ENCODE measurements around the gene UBL4B.

The UBL4B gene

DNA sequence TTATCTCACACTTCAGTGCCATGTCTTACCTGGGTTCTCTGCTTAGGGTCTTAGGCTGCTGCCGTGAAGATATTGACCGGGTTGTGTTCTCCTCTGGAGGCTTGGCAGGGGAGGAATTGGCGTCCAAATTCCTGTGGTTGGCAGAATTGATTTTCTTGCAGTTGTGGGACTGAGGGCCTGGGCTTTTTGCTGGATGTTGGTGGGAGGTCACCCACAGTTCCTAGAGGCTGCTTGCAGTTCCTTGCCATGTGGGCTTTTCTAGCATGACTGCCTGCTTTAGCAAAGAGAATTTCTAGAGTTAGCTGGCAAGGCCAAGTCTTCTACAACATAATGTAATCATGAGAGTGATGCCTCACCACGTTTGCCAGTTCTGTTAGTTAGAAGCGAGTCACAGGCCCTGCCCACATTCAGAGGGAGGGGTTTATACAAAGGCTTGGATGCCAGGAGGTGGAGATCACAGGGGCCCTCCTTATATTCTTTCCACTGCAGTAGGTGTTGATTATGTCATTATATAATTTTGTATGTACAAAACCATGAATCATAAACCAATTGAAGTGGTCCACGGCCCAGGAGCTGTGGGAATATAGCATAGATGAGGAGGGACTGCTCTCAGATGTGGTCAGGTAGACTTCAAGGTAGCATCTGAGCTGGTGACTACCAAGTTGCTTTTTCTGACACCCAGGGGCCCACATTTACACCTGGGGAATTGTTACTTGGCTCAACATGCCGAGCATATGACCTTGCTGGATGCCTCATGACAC is 6.6 kb downstream of the UBL4B start:
- no peak for DNase-seq

DNA sequence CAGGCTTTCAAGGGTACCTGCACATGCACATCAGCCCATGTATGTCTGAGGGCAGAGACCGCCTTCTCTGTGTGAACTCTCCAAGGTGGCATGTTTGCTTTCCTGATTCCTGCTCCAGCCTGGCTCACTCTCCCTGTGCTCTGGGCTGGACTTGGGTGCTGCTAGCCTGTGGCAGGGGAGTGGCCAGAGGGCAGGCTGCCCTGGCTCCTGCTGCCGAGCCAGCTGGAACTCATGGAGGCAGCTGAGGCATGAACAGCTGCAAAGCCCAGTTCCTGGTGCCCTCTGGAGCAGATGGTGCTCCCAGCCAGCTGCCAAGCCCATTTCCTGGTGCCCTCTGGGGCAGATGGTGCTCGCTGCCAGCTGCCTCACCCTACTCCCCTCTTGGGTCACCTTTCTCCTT is 7.6 kb downstream of the UBL4B start:
- DNase-seq: no peak

DNA sequence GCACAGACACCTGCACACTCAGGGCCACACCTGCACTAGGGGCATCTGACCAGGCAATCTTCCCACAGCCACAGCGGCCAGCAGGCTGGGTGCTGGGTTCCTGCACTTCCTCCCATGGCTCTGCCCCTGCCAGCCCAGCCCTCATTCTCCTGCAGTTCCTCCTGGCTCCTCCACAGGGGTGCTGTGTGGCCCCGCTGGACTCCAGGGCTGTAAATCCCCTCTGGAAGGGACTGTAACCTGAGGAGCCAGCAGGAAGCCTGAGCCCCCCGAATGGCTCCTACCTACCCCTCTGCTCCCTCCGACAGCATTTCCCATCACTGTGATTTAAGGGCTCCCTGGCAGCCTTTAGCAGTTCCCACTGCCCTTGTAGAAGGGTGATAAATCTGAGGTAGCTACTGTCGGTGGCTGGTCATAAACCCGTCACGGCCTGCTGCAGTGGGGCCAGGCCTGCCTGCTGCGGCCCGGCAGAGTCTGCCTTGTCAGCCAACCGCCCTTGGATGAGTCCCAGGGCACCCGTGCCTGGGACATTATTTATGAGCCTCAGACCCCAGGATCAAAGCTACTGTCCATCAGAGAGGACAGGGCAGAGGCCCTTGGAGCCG is 8.8 kb downstream of the UBL4B start:
- no peak for DNase-seq

DNA sequence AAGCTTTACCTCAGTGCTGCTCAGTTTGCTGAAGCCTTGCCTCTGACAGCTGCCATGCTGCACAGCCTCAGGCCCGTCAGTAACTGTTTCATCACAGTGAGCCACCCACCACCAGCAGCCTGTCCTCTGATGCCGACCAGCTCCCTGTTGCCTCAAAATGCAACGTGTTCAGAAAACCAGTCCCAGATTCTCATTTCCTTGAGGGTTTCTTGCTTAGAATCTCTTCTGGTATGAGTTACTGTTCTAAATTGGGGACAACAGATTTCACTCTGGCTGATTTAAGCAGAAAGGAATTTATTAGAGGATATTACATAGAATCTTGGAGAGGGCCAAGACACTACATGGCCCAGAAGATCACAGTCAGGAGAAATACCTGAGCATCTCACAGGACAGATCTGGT is 11.0 kb downstream of the UBL4B start:
- no peak for DNase-seq

DNA sequence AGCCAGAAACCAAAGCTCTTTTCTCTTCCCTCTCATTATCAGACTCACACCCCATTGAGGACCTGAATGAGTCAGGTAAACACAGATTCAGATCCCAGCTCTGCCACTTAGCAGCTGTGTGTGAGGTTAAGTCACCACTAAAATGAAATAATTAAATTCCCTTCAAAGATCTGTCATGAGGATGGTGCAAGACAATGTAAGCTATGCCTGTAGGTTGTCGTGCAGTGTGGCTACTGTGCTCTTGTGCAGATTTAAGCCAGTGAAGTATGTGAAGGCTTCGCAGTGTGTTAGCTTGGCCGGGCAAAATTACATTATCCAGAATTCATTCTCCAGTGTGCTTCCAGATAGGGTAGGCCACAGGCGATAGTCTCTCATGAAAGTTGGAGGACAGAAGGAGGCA is 13.6 kb downstream of the UBL4B start:
- no peak for DNase-seq

DNA sequence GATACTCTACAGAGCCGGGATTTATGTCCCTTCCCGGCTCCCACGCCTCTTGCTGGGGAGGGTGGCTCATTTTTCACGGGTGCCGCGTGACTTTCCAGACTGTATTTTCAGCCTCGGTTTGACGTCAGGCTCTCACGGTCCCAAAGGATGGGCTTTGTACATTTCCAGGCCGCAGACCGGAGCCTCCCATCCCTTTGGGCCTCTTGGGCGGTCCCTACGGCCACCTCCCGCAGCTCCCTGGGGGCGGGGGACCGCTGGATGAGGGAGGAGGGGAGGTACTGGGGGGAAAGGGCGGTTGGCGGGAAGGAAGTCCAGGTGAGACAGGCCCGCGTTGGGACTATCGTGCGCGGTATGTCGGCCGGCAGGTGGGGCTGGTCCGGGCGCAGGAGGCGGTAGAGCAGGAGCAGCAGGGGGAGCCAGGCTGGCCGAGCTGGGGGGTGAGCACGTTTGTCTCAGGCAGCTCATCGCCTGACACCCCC is 17.9 kb downstream of the UBL4B start:
- DNase-seq: no peak

DNA sequence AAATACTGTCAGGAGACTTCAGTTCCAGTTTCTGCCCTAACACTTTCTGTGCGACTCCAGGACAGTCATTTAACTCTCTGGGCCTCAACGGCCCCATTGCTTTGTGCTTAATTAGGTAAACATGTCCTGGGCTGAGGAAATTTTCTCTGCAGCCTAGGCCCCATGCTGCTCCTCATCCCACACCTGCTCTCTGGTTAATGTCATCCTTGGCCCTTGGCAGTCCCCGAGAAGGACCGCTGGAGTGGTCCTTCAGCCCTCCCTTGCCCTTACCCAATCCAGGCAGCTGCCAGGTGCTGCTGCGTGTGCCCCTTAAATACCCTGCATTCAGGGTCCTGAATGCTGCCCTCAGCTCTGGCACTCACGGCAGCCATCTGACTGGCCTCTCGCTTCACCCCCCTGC is 18.7 kb downstream of the UBL4B start:
- DNase-seq: no peak

DNA sequence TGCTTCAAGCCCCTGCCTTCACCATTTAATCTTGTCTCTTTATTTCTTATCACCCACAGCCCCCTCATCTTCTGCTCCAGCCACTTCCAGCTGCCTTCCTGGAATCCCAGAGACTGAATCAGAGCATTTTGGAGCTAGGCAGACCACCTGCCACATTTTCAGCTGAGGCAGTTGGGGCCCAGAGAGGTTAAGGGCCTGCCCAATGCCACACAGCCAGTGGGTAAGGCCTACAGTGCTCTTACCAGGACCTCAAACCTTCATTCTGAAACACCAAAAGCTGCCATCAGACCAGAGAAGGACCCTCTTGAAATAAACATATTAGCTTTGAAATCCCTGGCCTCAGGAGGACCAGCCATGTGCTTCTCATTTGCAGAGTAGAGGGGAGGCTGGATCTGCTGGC is 20.4 kb downstream of the UBL4B start:
- DNase-seq: no peak

DNA sequence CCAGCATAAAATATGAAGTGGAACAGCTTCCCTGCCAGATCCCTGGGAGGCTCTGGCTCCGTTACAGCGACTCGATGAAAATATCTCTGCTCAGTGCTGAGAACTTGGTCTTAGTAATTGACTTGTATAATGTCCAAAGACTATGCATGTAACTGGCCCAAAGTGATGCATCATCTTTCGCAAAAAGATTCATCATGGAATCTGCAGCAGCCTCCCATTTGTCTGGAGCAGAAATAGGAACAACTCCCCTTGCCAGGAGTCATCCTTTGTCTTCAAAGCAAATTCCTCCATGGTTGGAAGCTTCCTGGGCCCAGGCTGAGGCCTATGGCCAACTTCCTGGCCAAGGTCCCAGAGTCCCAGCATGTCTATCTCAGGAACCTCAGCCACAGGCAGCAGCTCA is 21.2 kb downstream of the UBL4B start:
- no peak for DNase-seq

DNA sequence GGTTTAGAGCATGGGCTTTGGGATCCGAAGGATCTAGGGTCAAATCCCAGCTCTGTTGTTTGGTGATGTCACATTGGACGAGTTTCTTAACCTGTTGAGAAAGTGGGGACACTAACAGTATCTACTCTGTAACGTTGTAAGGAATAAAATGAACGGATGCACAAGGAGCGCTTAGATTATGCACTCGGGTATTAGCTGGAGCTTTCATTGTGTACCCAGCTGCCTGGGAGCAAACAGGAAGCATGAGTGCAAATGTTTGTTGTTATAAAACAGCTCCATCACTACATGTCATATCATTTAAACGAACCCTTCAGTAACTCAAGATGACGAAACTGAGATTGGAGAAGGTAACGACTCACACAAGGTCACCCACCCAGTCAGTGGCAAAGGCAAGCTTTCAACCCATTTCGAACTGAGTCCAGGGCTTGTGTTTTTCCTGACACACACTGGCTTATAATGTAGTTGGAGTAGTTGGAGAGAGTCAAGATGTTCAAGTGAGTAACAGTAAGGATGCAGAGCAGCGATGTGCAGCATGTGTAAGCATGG is 21.9 kb downstream of the UBL4B start:
- no peak for DNase-seq

DNA sequence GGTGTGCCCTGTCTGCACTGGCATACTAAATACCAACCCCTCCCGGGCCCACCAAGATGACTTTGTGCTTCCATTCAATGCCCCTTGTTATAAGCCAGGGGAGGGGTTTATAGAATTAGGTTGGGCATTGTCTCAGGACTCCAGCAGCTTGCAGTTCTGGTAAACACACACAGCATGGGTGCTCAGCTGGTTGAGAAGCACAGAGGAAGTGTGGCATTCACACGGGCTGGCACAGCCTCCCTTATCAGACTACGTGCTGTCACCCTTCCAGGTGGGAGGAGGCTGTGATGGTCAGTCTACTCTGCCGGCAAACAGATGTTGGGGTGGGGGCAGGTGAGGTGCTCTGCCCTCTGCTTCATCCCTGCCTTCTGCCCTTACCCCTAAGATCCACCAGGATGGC is 23.0 kb downstream of the UBL4B start:
- DNase-seq: no peak

DNA sequence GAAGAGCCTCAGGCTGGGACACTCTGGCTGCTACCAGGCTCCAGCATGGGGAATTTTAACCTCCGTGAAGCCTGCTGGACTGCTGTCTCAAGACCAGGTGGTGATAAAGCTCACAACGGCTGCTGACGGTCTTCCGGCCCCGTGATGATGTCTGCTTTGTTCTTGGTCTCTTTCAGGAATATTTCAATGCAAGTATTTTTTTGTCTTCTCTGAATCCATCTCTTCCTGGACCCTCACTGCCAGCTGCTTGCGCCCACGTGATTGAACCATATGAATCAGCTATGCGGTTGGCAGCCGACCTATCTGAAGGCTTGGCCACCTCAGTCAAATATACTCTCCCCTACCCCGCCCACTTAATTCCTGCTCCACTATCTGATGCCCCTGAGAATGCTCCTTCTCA is 23.4 kb downstream of the UBL4B start:
- no peak for DNase-seq

DNA sequence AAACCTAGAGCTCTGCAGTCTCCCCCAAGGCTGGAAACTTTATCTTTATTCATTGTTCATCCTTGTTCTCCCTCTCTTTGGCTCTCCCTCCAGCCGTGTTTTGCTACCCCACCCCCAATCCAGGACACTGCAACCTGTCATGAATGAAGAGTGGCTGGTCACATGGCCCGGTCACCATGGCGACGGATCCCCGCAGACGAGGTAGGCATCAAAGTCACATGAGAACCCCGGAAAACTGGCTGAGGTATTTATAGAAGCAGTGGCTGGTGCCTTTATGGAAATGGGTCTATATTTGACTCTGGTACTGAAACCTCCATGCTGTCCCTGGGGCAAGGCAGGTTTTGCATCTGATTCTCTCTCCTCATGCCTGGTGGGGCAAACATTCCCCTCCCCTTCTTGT is 24.7 kb downstream of the UBL4B start:
- peak; percentile 24 for DNase-seq

DNA sequence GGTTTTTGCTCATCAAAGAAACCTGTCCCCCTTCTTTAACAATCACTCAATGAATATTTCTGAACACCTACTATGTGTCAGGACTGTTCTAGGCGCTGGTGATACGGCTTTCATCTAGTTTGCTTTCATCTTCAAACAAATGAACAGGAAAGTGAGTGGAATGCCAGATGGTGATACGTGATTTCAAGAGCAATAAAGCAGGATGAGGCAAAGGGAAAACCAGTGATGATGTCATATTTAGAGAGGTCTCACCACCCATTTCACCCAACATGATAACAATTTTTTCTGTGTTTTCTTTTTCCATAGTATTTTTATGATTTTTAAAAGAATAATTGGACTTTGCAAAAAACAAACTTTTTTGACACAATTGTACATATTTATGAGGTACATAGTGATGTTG is 26.7 kb downstream of the UBL4B start:
- no peak for DNase-seq

DNA sequence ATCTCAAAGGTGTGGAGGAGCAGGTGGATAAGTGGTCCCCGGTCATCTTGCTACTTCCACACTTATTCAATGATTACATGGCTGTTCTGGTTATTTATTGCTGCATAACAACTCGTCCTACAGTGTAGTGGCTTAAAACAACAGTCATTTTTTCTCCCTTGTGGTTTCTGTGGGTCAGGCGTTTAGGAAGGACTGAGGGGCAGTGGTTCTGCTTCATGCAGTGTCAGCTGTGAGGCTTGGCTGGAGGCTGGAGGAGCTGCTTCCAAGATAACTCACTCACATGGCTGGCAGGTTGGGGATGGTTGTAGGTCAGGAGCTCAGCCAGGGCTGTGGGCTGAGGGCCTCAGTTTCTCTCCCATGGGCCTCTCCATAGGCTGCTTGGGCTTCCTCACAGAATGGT is 32.1 kb downstream of the UBL4B start:
- no peak for DNase-seq

DNA sequence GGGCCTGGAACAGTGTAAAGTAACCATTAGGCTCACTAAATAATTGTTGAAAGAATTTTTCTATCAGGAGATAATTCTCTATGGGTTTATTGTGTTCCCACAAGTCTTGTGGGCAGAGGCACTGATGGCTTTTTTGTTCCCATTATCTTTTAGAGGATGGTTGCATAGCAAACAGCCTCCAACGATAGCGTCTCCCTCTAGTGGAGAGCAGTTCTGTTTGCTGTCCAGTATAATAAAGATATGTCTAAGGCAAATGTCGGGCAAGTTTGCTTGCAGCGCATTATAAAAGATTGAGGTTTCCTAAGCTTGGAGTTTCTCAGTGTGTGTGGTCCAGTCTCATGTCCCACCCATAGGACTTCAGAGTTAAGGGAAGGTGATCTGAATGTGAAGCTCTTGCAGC is 36.7 kb downstream of the UBL4B start:
- DNase-seq: no peak

DNA sequence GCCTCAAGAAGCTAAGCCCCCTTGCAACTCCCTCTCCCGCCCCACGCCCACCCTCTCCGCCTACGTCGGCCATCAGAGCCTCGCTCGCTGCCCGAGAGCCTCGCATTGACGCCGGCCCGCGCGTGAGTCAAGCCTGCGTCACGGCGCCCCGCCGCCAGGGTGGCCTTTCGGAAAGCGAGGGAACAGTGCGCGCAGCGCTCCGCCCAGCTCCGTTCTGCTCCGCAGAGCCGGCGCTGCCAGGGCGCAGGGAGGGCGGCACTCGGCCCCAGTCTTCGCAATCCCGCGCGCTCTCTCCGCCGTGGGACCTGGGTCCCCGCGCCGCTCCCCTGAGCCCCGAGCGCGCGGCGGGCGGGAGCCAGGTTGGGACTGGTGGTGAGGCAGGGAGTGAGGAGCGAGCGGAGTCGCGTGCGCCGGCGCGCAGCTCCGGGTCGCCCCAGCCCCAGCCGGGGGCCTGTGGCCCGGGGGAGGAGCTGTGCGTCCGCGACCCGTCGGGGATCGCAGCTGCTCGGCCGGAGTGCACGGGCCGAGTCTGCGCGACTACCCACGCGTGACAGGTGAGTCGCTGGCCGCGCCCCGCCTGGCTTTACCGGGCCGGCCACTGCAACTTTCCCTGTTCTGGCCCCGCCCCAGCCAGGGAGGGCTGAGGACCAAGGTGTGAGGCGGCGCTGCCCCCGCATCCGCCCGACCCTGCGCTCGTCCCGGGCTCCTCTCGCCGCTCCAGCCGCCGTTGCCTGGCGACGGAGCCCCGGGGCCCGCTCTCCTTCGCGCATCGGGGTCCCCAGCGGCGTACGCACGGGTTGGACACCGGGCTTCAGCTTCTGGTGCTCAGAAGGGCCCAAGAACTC is 38.3 kb downstream of the UBL4B start, which contains the start of gene SLC6A17:
Gene SLC6A17, plus strand, starts transcription at position 165 of the 845 bp plus-strand sequence. CDS start 16,436 bp downstream, outside the sequence.
- no peak for DNase-seq

DNA sequence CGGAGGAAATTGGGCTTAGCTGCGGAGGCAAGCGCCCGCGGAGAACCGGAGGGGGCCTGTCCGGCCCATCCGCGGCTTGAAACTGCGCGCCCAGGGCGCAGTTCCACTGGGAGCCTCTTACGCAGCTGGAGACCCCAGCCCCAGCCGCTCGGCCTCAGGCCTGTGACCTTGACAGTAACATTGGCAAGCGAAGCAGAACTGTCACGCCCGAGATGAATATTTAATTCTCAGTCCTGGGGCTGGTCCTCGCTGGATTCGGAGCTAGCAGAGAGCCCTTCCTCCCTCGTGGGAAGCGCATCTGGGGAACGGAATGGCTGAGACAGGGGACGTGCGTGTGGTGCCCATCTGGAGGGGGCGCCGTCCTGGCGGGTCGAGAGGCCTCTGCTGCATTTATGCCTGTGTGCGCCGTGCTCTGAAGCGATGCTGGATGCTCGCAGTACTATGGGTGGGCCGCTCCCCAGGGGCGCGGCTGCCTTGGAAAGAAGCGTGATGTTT is 39.0 kb downstream of the UBL4B start:
- DNase-seq: no peak

DNA sequence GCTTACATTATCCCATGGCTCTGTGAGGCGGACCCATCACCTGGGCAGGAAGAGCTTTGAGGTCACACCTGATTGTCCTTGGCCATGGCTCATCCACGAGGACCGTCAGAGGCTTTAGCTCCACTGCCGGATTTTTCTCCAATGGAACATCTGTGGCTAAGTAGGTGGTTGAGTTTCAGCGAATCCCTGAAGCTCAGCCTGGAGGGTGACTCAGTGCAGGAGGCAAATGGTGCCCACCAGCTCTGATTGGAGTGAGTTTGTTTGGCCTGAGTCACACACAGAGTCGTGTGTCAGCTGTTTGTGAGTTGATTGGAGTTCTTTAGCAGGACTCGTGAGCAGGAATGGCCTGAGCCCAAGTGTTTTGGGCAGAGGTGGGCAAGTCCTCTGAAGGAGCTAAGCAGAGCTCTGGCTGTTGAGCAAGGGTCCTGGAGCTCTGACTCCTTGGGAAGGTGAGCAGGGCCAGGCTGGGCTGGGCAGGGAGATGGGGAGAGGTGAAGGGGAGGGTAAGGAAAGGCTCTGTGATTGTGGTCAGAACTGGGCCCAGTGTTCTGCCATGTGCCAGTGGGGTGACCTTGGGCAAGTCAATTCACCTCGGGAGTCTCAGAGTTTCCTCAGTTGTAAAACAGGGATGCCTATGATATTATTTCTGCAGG is 40.0 kb downstream of the UBL4B start:
- DNase-seq: no peak

DNA sequence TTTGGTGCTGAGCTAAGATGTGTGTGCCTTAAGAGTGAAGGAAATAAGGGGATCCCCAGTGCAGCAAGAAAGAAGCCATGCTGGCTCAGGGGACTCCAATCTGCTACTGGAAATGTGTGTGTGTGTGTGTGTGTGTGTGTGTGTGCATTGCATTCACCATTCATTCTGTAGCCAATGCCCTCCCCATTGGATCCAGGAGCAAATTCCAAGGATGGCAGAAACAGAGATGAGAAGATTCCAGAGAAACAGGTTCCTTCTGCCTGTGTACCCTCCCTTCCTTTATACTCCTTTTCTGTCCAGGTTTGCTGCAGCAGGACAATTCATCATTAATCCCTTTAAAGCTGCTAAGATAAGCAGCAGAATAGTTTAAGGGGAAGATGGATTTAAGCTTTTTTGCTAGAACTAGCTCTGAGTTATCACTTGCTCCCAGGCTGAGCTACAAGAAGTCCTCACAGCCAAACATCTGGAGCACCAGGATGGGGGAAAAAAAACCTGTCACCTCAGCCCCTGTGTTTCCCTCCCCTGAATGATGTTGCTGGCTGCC is 41.2 kb downstream of the UBL4B start:
- no peak for DNase-seq

DNA sequence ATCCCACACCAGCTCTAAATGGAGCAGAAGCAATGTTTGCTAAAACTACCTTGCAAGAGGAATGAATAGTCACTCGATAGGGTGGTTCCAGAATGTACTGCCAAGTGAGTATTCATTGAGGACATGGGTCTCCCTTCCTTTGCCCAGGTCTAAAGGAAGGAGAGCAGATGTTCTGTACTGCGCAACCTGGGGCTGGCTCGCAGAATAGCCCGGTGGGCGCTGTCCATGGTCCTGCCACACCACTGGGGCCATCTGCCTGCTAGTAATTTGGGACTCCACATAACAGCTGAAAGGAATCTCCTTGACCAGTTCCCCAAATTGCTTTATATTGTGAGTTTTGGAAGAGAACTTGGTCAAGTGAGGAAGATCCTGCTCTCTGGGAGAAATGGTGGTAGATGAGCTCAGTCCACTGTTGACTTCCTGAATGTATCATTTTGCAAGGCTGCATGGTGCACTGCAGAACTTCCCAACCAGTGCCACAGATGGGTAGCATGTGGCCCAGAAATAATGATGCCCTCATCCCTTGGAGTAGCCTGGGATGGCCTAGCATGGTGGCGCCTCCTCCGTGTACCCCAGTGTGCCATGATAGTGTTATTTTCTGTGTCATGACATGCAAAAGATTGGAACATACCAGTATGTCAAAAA is 43.8 kb downstream of the UBL4B start:
- DNase-seq: no peak

DNA sequence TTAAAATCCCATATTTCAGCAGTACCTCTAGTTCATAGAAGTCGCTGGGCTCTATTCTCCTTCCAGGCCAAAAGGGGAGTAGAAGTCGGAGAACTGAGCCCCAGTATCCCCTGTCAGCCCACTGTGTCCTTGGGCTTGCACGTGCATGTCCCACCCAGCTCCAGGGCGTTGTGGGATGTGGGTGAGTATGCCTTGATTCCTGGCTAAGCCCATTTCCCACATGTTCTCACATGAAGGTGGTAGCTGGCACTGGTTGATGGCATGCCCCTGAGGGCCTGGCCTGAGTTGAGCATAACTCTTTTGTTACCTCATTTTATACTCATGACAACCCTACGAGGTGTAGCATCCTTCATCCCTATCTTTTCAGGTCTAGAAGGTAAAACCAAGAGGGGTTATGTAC is 46.0 kb downstream of the UBL4B start:
- DNase-seq: no peak

Data from CD4-positive, alpha-beta T cell treated with Interleukin-15 for 1 hour (primary cell).